ENCODE measurements around the gene OSBPL9.

Gene OSBPL9

DNA sequence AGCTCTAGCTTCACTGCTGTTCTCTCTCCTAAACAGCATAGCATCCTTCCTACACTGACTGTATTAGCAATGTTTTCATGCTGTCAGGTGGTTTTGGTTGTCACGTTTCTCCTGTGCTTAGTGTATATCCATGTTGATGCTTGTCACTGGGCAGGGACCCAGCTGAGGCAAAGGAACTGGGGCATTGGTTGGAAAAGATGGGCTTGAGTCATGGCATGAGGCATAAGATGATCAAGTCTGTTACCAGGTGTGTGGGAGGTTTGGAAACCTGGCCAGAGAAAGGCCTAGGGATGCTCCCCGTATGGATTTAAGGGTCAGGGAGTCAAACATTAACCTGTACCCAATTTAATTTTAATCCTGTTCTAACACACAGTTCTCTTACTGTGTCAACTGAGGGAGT lies 69.6 kb downstream of the OSBPL9 start:
- H3K4me3 ChIP-seq (ENCODE audit: low read depth, low read length, poor library complexity, severe bottlenecking), result no peak overlapping the region
- no peaks in the 10 kb centered on the region; the same call in 1 of the 2 replicates for H4K20me1 ChIP-seq (ENCODE audit: insufficient read depth, low read length)
- no peaks in the 10 kb centered on the region for H3K36me3 ChIP-seq (ENCODE audit: insufficient read depth, low read length)
- no peaks in the 10 kb centered on the region for H3K27me3 ChIP-seq (ENCODE audit: insufficient read depth, low read length)
- H3K9ac ChIP-seq (ENCODE audit: low read length), result no peak overlapping the region
- no peaks in the 10 kb centered on the region for H3F3A ChIP-seq (ENCODE audit: insufficient read depth, low read length)
- no peak overlapping the region for H2AFZ ChIP-seq (ENCODE audit: low read length)
- TF ChIP-seq CTCF (IDR thresholded peaks at IDR 0.05; ENCODE audit: low read length) (no peak), EZH2 (IDR thresholded peaks at IDR 0.05; ENCODE audit: borderline replicate concordance, low read length) (no peak)
- no peaks in the 10 kb centered on the region for H3K9me3 ChIP-seq (ENCODE audit: low read length)
- H3K27ac ChIP-seq (ENCODE audit: low read depth, low read length, poor library complexity, severe bottlenecking), result no peak overlapping the region
- H3K79me2 ChIP-seq (ENCODE audit: insufficient read depth, low read length), result no peaks in the 10 kb centered on the region
- H3K4me1 ChIP-seq (ENCODE audit: insufficient read depth, low read length, severe bottlenecking), result no peaks in the 10 kb centered on the region
- H3K4me2 ChIP-seq (ENCODE audit: low read length), result no peak overlapping the region
- no peaks in the 10 kb centered on the region for H3K9me2 ChIP-seq (ENCODE audit: low read depth, low read length)

- Histone ChIP-seq H3K9me2 (ENCODE audit: low read depth, low read length) (no peaks in the 10 kb centered on the region), H3K9me3 (ENCODE audit: low read length) (no peaks in the 10 kb centered on the region), H3K27ac (ENCODE audit: low read depth, low read length, poor library complexity, severe bottlenecking) (no peak overlapping the region), H4K20me1 (ENCODE audit: insufficient read depth, low read length) (no peaks in the 10 kb centered on the region; the same call in 1 of the 2 replicates), H3K27me3 (ENCODE audit: insufficient read depth, low read length) (no peaks in the 10 kb centered on the region), H3K4me2 (ENCODE audit: low read length) (no peak overlapping the region), H3K79me2 (ENCODE audit: insufficient read depth, low read length) (no peaks in the 10 kb centered on the region), H2AFZ (ENCODE audit: low read length) (no peak overlapping the region), H3K4me3 (ENCODE audit: low read depth, low read length, poor library complexity, severe bottlenecking) (no peak overlapping the region), H3K36me3 (ENCODE audit: insufficient read depth, low read length) (no peaks in the 10 kb centered on the region), H3K9ac (ENCODE audit: low read length) (no peak overlapping the region), H3F3A (ENCODE audit: insufficient read depth, low read length) (no peaks in the 10 kb centered on the region), H3K4me1 (ENCODE audit: insufficient read depth, low read length, severe bottlenecking) (no peaks in the 10 kb centered on the region)
- TF ChIP-seq EZH2 (IDR thresholded peaks at IDR 0.05; ENCODE audit: borderline replicate concordance, low read length), result no peak
These were observed 72.2 kb downstream of the OSBPL9 start for GRCh38 chr1:51689075-51689440.

- no peak for TF ChIP-seq EZH2 (IDR thresholded peaks at IDR 0.05; ENCODE audit: borderline replicate concordance, low read length)
- no peak for TF ChIP-seq CTCF (IDR thresholded peaks at IDR 0.05; ENCODE audit: low read length)
- no peak overlapping the region for H3K27ac ChIP-seq (ENCODE audit: low read depth, low read length, poor library complexity, severe bottlenecking)
These were observed 72.8 kb downstream of the OSBPL9 start for GRCh38 chr1:51689643-51690042.

GRCh38 chr1:51690285-51690961 lies 73.5 kb downstream of the OSBPL9 start:
- Histone ChIP-seq H3K27me3 (ENCODE audit: insufficient read depth, low read length) (no peaks in the 10 kb centered on the region), H3K9ac (ENCODE audit: low read length) (no peak overlapping the region), H3K27ac (ENCODE audit: low read depth, low read length, poor library complexity, severe bottlenecking) (no peak overlapping the region), H3K36me3 (ENCODE audit: insufficient read depth, low read length) (no peaks in the 10 kb centered on the region), H3K79me2 (ENCODE audit: insufficient read depth, low read length) (no peaks in the 10 kb centered on the region), H3K4me1 (ENCODE audit: insufficient read depth, low read length, severe bottlenecking) (no peaks in the 10 kb centered on the region), H3K9me3 (ENCODE audit: low read length) (no peaks in the 10 kb centered on the region), H3K4me3 (ENCODE audit: low read depth, low read length, poor library complexity, severe bottlenecking) (no peak overlapping the region), H3F3A (ENCODE audit: insufficient read depth, low read length) (no peaks in the 10 kb centered on the region), H4K20me1 (ENCODE audit: insufficient read depth, low read length) (no peaks in the 10 kb centered on the region; the same call in 1 of the 2 replicates), H3K9me2 (ENCODE audit: low read depth, low read length) (no peaks in the 10 kb centered on the region), H3K4me2 (ENCODE audit: low read length) (no peak overlapping the region), H2AFZ (ENCODE audit: low read length) (no peak overlapping the region)
- TF ChIP-seq CTCF (IDR thresholded peaks at IDR 0.05; ENCODE audit: low read length) (no peak), EZH2 (IDR thresholded peaks at IDR 0.05; ENCODE audit: borderline replicate concordance, low read length) (no peak)

More at GRCh38 chr1:51689643-51690042, 72.8 kb downstream of the OSBPL9 start:
- no peaks in the 10 kb centered on the region for H3K9me3 ChIP-seq (ENCODE audit: low read length)
- H4K20me1 ChIP-seq (ENCODE audit: insufficient read depth, low read length), result no peaks in the 10 kb centered on the region; the same call in 1 of the 2 replicates
- H3F3A ChIP-seq (ENCODE audit: insufficient read depth, low read length), result no peaks in the 10 kb centered on the region
- no peaks in the 10 kb centered on the region for H3K27me3 ChIP-seq (ENCODE audit: insufficient read depth, low read length)
- no peaks in the 10 kb centered on the region for H3K4me1 ChIP-seq (ENCODE audit: insufficient read depth, low read length, severe bottlenecking)
- H3K4me2 ChIP-seq (ENCODE audit: low read length), result no peak overlapping the region
- H3K36me3 ChIP-seq (ENCODE audit: insufficient read depth, low read length), result no peaks in the 10 kb centered on the region
- no peak overlapping the region for H2AFZ ChIP-seq (ENCODE audit: low read length)
- no peaks in the 10 kb centered on the region for H3K9me2 ChIP-seq (ENCODE audit: low read depth, low read length)
- no peaks in the 10 kb centered on the region for H3K79me2 ChIP-seq (ENCODE audit: insufficient read depth, low read length)
- no peak overlapping the region for H3K9ac ChIP-seq (ENCODE audit: low read length)
- H3K4me3 ChIP-seq (ENCODE audit: low read depth, low read length, poor library complexity, severe bottlenecking), result no peak overlapping the region

Data from OCI-LY1 (cell line).